BE2C (cell line): ENCODE data around the gene TSPOAP1.

ENCODE experiments used
- DNase-seq: peaks from one replicate; pipeline ENCODE4 v3.0.0-alpha.2; 2020
- H3K27me3 ChIP-seq: fragments of 250-450 bp; sonication (Bioruptor Pico); 2 replicates; pipeline ENCODE4 v1.5.1; 2020; ENCODE audit warnings: mild to moderate bottlenecking
- H3K36me3 ChIP-seq: fragments of 250-450 bp; sonication (Bioruptor Pico); 2 replicates; pipeline ENCODE4 v1.5.1; 2020; ENCODE audit warnings: mild to moderate bottlenecking
- H3K4me1 ChIP-seq: fragments of 250-450 bp; sonication (Bioruptor Pico); 2 replicates; pipeline ENCODE4 v1.5.1; 2020
- H3K4me3 ChIP-seq: 2 replicates; pipeline ENCODE4 v1.5.1; 2011; ENCODE audit warnings: low read depth, low read length
- H3K9me3 ChIP-seq: fragments of 250-450 bp; sonication (Bioruptor Pico); 2 replicates; pipeline ENCODE4 v1.5.1; 2020
- CTCF ChIP-seq: IDR thresholded peaks from 2 replicates; pipeline ENCODE4 v1.5.1; 2012; ENCODE audit warnings: mild to moderate bottlenecking, low read depth, low read length

TSPOAP1 gene

GRCh38 chr17:58312021-58312630, 16.5 kb downstream of the TSPOAP1 start:
- Histone ChIP-seq H3K27me3 (peaks cover 5% of the 10 kb centered on the region; the same call in 1 of the 2 replicates), H3K36me3 (no peaks in the 10 kb centered on the region), H3K4me3 (no peak overlapping the region), H3K9me3 (no peaks in the 10 kb centered on the region), H3K4me1 (no peaks in the 10 kb centered on the region)
- TF ChIP-seq CTCF = no peak
- no peak for DNase-seq

DNA sequence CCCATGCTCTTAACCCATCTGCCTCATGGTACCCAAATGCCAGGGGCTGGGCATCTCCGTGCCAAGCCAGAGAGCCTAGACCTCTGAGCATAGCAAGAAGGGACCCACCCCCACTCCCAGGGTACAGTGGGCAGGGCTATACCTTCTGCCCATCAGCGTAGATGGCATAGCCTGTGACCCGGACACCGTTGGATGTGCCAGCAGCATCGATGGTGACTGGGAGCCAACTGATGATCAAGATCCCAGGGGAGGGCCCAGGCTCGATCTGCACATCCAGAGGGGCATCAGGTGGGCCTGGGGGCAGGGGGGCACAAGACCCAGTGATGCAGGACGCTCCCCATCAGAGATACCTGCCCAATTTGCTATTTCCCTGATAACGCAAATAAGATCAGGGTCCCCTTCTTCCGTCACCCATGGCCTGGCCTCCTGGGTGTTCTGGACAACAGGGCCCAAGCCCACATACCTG, 17.1 kb downstream of the TSPOAP1 start:
- H3K27me3 ChIP-seq = peaks cover 5% of the 10 kb centered on the region; the same call in 1 of the 2 replicates
- H3K4me1 ChIP-seq = no peaks in the 10 kb centered on the region
- no peaks in the 10 kb centered on the region for H3K9me3 ChIP-seq
- no peak for TF ChIP-seq CTCF
- H3K4me3 ChIP-seq = no peak overlapping the region
- no peaks in the 10 kb centered on the region for H3K36me3 ChIP-seq
- DNase-seq = no peak

GRCh38 chr17:58310511-58311428, 17.8 kb downstream of the TSPOAP1 start:
- TF ChIP-seq CTCF = no peak
- peaks cover 7% of the 10 kb centered on the region; the same call in 1 of the 2 replicates for H3K27me3 ChIP-seq
- H3K9me3 ChIP-seq = no peaks in the 10 kb centered on the region
- H3K4me3 ChIP-seq = no peak overlapping the region
- DNase-seq = no peak
- H3K36me3 ChIP-seq = no peaks in the 10 kb centered on the region
- H3K4me1 ChIP-seq = no peaks in the 10 kb centered on the region

DNA sequence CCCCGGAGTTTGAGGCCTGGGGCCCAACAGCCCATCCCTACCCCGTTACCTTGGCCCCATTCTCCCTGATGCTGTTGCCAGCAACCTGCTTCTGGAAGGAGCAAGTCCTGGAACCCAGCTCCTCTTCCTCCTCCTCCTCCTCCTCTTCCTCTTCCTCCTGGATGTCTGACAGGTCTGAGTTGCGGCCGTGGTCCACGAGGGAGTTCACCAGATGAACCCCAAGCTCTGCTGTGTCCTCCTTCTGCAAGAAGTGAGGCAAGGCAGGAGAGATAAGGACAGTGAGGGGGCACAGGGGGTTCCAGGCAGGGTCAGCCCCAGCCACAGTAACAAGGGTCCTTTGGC, 18.7 kb downstream of the TSPOAP1 start:
- no peak overlapping the region for H3K4me3 ChIP-seq
- no peak for DNase-seq
- H3K9me3 ChIP-seq = no peaks in the 10 kb centered on the region
- TF ChIP-seq CTCF = no peak
- no peaks in the 10 kb centered on the region for H3K36me3 ChIP-seq
- no peaks in the 10 kb centered on the region for H3K4me1 ChIP-seq
- H3K27me3 ChIP-seq = peaks cover 7% of the 10 kb centered on the region; the same call in 1 of the 2 replicates

- TF ChIP-seq CTCF = no peak
- Histone ChIP-seq H3K4me1 (no peaks in the 10 kb centered on the region), H3K9me3 (no peaks in the 10 kb centered on the region), H3K27me3 (peaks cover 7% of the 10 kb centered on the region; the same call in 1 of the 2 replicates), H3K4me3 (no peak overlapping the region), H3K36me3 (no peaks in the 10 kb centered on the region)
- no peak for DNase-seq
Measured at GRCh38 chr17:58308985-58309917, 19.3 kb downstream of the TSPOAP1 start.
